Fibroblast of lung (primary cell): ENCODE measurements around the gene SNRNP35. TPM values are rescaled to one million over a fixed set of nuclear protein-coding genes. Genes with fewer than 3 reads are reported as not detected.

ENCODE experiments used
- DNase-seq, 2 donors: peaks; one replicate each; pipeline versions ENCODE4 v3.0.0 to v3.0.0-alpha.2; 2010; ENCODE audit warnings: low read depth in 2 of 2
- H2AFZ ChIP-seq: 2 replicates; pipeline ENCODE4 v1.5.1; 2012; ENCODE audit warnings: low read length, control low read depth, inconsistent platforms
- H3K27ac ChIP-seq: 2 replicates; pipeline ENCODE4 v1.5.1; 2011; ENCODE audit warnings: low read length, control low read depth; ENCODE audit not compliant: insufficient read depth
- H3K27me3 ChIP-seq: 2 replicates; pipeline ENCODE4 v1.5.1; 2011; ENCODE audit warnings: mild to moderate bottlenecking, low read length; ENCODE audit not compliant: control insufficient read depth, insufficient read depth
- H3K36me3 ChIP-seq: 2 replicates; pipeline ENCODE4 v1.5.1; 2011; ENCODE audit warnings: low read length; ENCODE audit not compliant: control insufficient read depth, insufficient read depth
- H3K4me1 ChIP-seq: 2 replicates; pipeline ENCODE4 v1.5.1; 2011; ENCODE audit warnings: low read length; ENCODE audit not compliant: control insufficient read depth, insufficient read depth; ENCODE audit errors: extremely low read depth
- H3K4me2 ChIP-seq: 2 replicates; pipeline ENCODE4 v1.5.1; 2011; ENCODE audit warnings: low read length, control low read depth; ENCODE audit not compliant: insufficient read depth; ENCODE audit errors: extremely low read depth
- H3K4me3 ChIP-seq, 4 experiments: fragments of 200-600 bp in 1 of 4; sonication (generic) in 1 of 4; replicated peaks in 1 of 4; 2 replicates each; pipeline ENCODE4 v1.5.1; 2011 to 2016; ENCODE audit warnings: low read length in 4 of 4, low read depth in 3 of 4, mild to moderate bottlenecking in 3 of 4, control low read depth in 2 of 4, inconsistent platforms in 1 of 4, mixed read lengths in 1 of 4; ENCODE audit not compliant: insufficient read depth in 1 of 4; ENCODE audit errors: control extremely low read depth in 1 of 4
- H3K79me2 ChIP-seq: 2 replicates; pipeline ENCODE4 v1.5.1; 2012; ENCODE audit warnings: mild to moderate bottlenecking, low read length, inconsistent platforms; ENCODE audit not compliant: control insufficient read depth, insufficient read depth
- H3K9ac ChIP-seq: 2 replicates; pipeline ENCODE4 v1.5.1; 2011; ENCODE audit warnings: mild to moderate bottlenecking, low read length, control low read depth; ENCODE audit not compliant: insufficient read depth
- H3K9me3 ChIP-seq: 2 replicates; pipeline ENCODE4 v1.5.1; 2012; ENCODE audit warnings: low read depth, low read length; ENCODE audit not compliant: control insufficient read depth, insufficient read depth
- H4K20me1 ChIP-seq: 2 replicates; pipeline ENCODE4 v1.5.1; 2011; ENCODE audit warnings: low read length; ENCODE audit not compliant: control insufficient read depth, insufficient read depth; ENCODE audit errors: extremely low read depth
- EZH2 ChIP-seq: IDR thresholded peaks from 2 replicates; pipeline ENCODE4 v1.5.1; 2012; ENCODE audit warnings: low read length, control low read depth, mild to moderate bottlenecking; ENCODE audit errors: missing control alignments
- polyA plus RNA-seq, 2 donors: library from polyadenylated mRNA; depleted of rRNA in 1 of 2; stranded (reverse) in 1 of 2; unstranded in 1 of 2; fragments of >200 nt; gene quantifications; 2 replicates each; pipeline ENCODE4 v1.2.1, GENCODE V29; 2011 to 2012; ENCODE audit warnings: missing spikeins in 1 of 2
- total RNA-seq: library from RNA; depleted of rRNA; stranded (reverse); fragments of >200 nt; gene quantifications from 2 replicates; pipeline ENCODE4 v1.2.1, GENCODE V29; 2014
- TF ChIP-seq, protein P1 (sequence below), 2 donors: IDR thresholded peaks in 1 of 2; conservative IDR thresholded peaks in 1 of 2; 1 replicate in 1 of 2; 2 replicates in 1 of 2; pipeline ENCODE4 v1.5.1; 2011 to 2012; ENCODE audit warnings: low read length in 2 of 2, control low read depth in 1 of 2, inconsistent platforms in 1 of 2, low read depth in 1 of 2, mild to moderate bottlenecking in 1 of 2

SNRNP35 gene
- total and polyA plus RNA-seq, 2 donors (not counting 1 experiment from before 2014, with no cell fraction given) = 16.1 to 20.8 TPM

DNA sequence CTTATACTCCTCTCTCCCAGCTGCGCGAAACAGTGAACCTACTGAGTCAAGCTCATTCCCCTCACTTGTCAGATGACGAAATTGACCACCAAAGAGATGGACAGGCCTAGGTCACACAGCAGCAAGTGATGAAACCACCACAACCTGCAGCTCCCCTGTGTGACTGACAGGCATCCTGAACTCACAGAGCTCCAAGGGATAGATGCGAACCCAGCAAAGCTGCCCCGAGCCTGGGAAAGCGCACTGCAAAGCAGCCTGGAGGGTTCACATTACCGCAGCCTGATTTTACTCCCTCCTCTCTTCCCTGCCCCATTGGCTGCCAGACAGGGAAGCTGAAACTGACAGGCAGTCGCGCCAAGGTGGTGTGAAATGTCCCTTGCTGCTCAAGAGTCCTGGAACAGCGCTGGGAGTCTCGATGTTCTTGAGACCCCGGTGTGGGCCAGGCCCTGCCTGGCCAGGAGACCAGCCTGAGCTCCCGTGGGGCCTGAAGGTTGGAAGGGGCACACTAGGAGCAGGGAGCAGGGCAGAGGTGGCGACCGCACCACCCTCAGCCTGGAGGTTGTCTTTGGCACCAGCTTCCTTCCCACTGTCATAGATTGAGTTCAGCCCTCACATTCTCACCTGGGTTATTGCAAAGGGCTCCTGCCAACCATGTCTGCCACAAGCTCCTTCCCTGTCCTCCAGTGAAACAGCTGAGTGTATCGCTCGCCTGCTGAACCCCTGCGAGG is 36.3 kb downstream of the SNRNP35 start:
- H3K4me1 ChIP-seq = no peaks in the 10 kb centered on the region
- no peak overlapping the region for H3K9ac ChIP-seq
- TF ChIP-seq, protein P1, sequence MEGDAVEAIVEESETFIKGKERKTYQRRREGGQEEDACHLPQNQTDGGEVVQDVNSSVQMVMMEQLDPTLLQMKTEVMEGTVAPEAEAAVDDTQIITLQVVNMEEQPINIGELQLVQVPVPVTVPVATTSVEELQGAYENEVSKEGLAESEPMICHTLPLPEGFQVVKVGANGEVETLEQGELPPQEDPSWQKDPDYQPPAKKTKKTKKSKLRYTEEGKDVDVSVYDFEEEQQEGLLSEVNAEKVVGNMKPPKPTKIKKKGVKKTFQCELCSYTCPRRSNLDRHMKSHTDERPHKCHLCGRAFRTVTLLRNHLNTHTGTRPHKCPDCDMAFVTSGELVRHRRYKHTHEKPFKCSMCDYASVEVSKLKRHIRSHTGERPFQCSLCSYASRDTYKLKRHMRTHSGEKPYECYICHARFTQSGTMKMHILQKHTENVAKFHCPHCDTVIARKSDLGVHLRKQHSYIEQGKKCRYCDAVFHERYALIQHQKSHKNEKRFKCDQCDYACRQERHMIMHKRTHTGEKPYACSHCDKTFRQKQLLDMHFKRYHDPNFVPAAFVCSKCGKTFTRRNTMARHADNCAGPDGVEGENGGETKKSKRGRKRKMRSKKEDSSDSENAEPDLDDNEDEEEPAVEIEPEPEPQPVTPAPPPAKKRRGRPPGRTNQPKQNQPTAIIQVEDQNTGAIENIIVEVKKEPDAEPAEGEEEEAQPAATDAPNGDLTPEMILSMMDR (conservative IDR thresholded peaks at IDR 0.05 in 1 of 2, IDR thresholded peaks at IDR 0.05 in 1 of 2; ENCODE audit: low read depth in 1 of 2, low read length in 2 of 2) = no peak
- no peak for TF ChIP-seq EZH2
- H3K79me2 ChIP-seq = no peaks in the 10 kb centered on the region
- H3K9me3 ChIP-seq = no peaks in the 10 kb centered on the region
- no peak overlapping the region for H2AFZ ChIP-seq
- no peak overlapping the region for H3K4me2 ChIP-seq
- no peak overlapping the region for H3K4me3 ChIP-seq
- H3K27ac ChIP-seq = no peak overlapping the region
- H3K27me3 ChIP-seq = no peaks in the 10 kb centered on the region
- H3K36me3 ChIP-seq = peaks cover 2% of the 10 kb centered on the region
- H4K20me1 ChIP-seq = no peaks in the 10 kb centered on the region
- no peak for DNase-seq

DNA sequence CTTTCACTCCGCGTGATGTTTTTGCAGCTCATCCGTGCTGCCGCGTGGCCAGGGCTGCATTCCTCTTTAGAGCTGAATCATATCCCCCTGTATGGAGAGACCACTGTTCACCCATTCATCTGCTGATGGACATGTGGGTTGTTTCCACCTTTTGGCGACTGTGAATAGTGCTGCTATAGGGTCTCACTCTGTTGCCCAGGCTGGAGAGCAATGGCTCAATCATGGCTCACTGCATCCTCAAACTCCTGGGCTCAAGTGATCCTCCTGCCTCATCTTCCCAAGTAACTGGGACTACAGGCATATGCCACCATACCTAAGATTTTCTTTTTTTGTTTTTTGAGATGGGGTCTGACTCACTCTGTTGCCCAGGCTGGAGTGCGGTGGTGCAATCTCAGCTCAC is 39.1 kb downstream of the SNRNP35 start:
- TF ChIP-seq EZH2 = no peak
- TF ChIP-seq, protein P1 (conservative IDR thresholded peaks at IDR 0.05 in 1 of 2, IDR thresholded peaks at IDR 0.05 in 1 of 2; ENCODE audit: low read depth in 1 of 2, low read length in 2 of 2) = no peak
- no peaks in the 10 kb centered on the region for H3K4me1 ChIP-seq
- no peak overlapping the region for H3K27ac ChIP-seq
- no peaks in the 10 kb centered on the region for H3K79me2 ChIP-seq
- H3K4me2 ChIP-seq = no peak overlapping the region
- no peak overlapping the region for H3K4me3 ChIP-seq
- H4K20me1 ChIP-seq = no peaks in the 10 kb centered on the region
- no peaks in the 10 kb centered on the region for H3K27me3 ChIP-seq
- peaks cover 2% of the 10 kb centered on the region for H3K36me3 ChIP-seq
- no peak overlapping the region for H3K9ac ChIP-seq
- H2AFZ ChIP-seq = no peak overlapping the region
- no peak for DNase-seq
- H3K9me3 ChIP-seq = no peaks in the 10 kb centered on the region

GRCh38 chr12:123498126-123498825 is 40.3 kb downstream of the SNRNP35 start:
- Histone ChIP-seq H3K79me2 (no peaks in the 10 kb centered on the region), H3K9ac (no peak overlapping the region), H3K4me2 (no peak overlapping the region), H3K36me3 (peaks cover 2% of the 10 kb centered on the region), H3K9me3 (no peaks in the 10 kb centered on the region), H2AFZ (no peak overlapping the region), H3K4me1 (no peaks in the 10 kb centered on the region), H3K4me3 (no peak overlapping the region), H3K27ac (no peak overlapping the region), H3K27me3 (no peaks in the 10 kb centered on the region), H4K20me1 (no peaks in the 10 kb centered on the region)
- no peak for TF ChIP-seq EZH2
- TF ChIP-seq, protein P1 (conservative IDR thresholded peaks at IDR 0.05 in 1 of 2, IDR thresholded peaks at IDR 0.05 in 1 of 2; ENCODE audit: low read depth in 1 of 2, low read length in 2 of 2) = no peak
- no peak for DNase-seq
